A549 treated with AZD9567 at 1 μM for 4 hours (cell line): Measurements from ENCODE around the gene TALDO1. TPM values are rescaled to one million over a fixed set of nuclear protein-coding genes. Genes with fewer than 3 reads are reported as not detected.

Experiments
- total RNA-seq: library from RNA; stranded (reverse); fragments of 200-300 nt; extraction: Qiagen RNA extraction; gene quantifications from 5 replicates; pipeline ENCODE4 v1.2.3, GENCODE V29; 2022; ENCODE audit not compliant: insufficient read depth

Gene TALDO1
- total RNA-seq, result 386 to 459 TPM (median 396 TPM) in 5 replicates

GRCh38 chr11:747158-748006 lies at the start of gene TALDO1:
Gene TALDO1 (plus strand): TSS chr11:747464. CDS start chr11:747482, 18 bp downstream.

GRCh38 chr11:705646-706438 lies 41.4 kb upstream of the TALDO1 start, which contains the start of gene EPS8L2:
Gene EPS8L2 (plus strand): TSS chr11:706231. CDS start chr11:709408, 3,177 bp downstream.

GRCh38 chr11:777288-778255 lies 30.3 kb downstream of the TALDO1 start, which contains the start of gene GATD1:
Gene GATD1 (minus strand): TSS chr11:777487. CDS start chr11:777462, 25 bp downstream.

GRCh38 chr11:789943-790342 lies 42.7 kb downstream of the TALDO1 start, which contains the start of gene CEND1:
Gene CEND1 (minus strand): TSS chr11:790090. CDS start chr11:788576, 1,514 bp downstream.

GRCh38 chr11:798093-798713 lies 50.9 kb downstream of the TALDO1 start, which contains the start of gene SLC25A22:
Gene SLC25A22 (minus strand): TSS chr11:798281. CDS start chr11:795006, 3,275 bp downstream.

GRCh38 chr11:809287-810039 lies 62.2 kb downstream of the TALDO1 start, which contains the start of gene RPLP2:
Gene RPLP2 (plus strand): TSS chr11:809967. CDS start chr11:810235, 268 bp downstream.

Other genes with a start within 250 kb of the TALDO1 start
- gene RNH1, start 240.2 kb upstream of the TALDO1 start, total RNA-seq, result 170 to 191 TPM (median 177 TPM) in 5 replicates
- 124 to 168 TPM (median 154 TPM) in 5 replicates for gene HRAS, start 211.9 kb upstream of the TALDO1 start, total RNA-seq
- 0.73 to 1.4 TPM (median 0.86 TPM) in 5 replicates for gene LRRC56, start 209.9 kb upstream of the TALDO1 start, total RNA-seq
- 2.3 to 2.8 TPM (median 2.5 TPM) in 4 of 5 replicates, not detected in the other for gene LMNTD2, start 186.7 kb upstream of the TALDO1 start, total RNA-seq
- 36.4 to 53.5 TPM (median 50.1 TPM) in 5 replicates for gene RASSF7, start 186.5 kb upstream of the TALDO1 start, total RNA-seq
- gene PHRF1, start 171.0 kb upstream of the TALDO1 start, total RNA-seq, result 26.7 to 41.0 TPM (median 39.1 TPM) in 5 replicates
- gene IRF7, start 131.5 kb upstream of the TALDO1 start, total RNA-seq, result 7.7 to 13.2 TPM (median 10.5 TPM) in 5 replicates
- 0.02 to 0.09 TPM (median 0.05 TPM) in 4 of 5 replicates, not detected in the other for gene CDHR5, start 122.5 kb upstream of the TALDO1 start, total RNA-seq
- not detected in 5 replicates for gene SCT, start 120.3 kb upstream of the TALDO1 start, total RNA-seq
- gene DRD4, start 110.2 kb upstream of the TALDO1 start, total RNA-seq, result 0.33 to 0.56 TPM (median 0.52 TPM) in 4 of 5 replicates, not detected in the other
- gene DEAF1, start 52.2 kb upstream of the TALDO1 start, total RNA-seq, result 27.7 to 36.3 TPM (median 31.2 TPM) in 5 replicates
- gene TMEM80, start 51.6 kb upstream of the TALDO1 start, total RNA-seq, result 8.6 to 11.0 TPM (median 10.4 TPM) in 5 replicates
- gene EPS8L2, start 41.2 kb upstream of the TALDO1 start, total RNA-seq, result 64.8 to 132 TPM (median 122 TPM) in 5 replicates
- 33.6 to 50.1 TPM (median 49.2 TPM) in 5 replicates for gene GATD1, start 30.0 kb downstream of the TALDO1 start, total RNA-seq
- gene CEND1, start 42.6 kb downstream of the TALDO1 start, total RNA-seq, result 2.0 to 6.3 TPM (median 2.2 TPM) in 5 replicates
- 34.5 to 47.7 TPM (median 37.4 TPM) in 5 replicates for gene SLC25A22, start 50.8 kb downstream of the TALDO1 start, total RNA-seq
- gene PIDD1, start 57.8 kb downstream of the TALDO1 start, total RNA-seq, result 8.7 to 16.2 TPM (median 15.7 TPM) in 5 replicates
- gene RPLP2, start 62.5 kb downstream of the TALDO1 start, total RNA-seq, result 1,691 to 2,650 TPM (median 2,403 TPM) in 5 replicates
- gene PNPLA2, start 71.5 kb downstream of the TALDO1 start, total RNA-seq, result 47.4 to 71.6 TPM (median 65.8 TPM) in 5 replicates
- 2.6 to 6.3 TPM (median 5.7 TPM) in 5 replicates for gene CRACR2B, start 80.5 kb downstream of the TALDO1 start, total RNA-seq
- 775 to 859 TPM (median 829 TPM) in 5 replicates for gene CD151, start 85.5 kb downstream of the TALDO1 start, total RNA-seq
- 634 to 722 TPM (median 687 TPM) in 5 replicates for gene POLR2L, start 95.1 kb downstream of the TALDO1 start, total RNA-seq
- 123 to 190 TPM (median 181 TPM) in 5 replicates for gene TSPAN4, start 95.4 kb downstream of the TALDO1 start, total RNA-seq
- 74.8 to 78.2 TPM (median 75.3 TPM) in 5 replicates for gene CHID1, start 163.3 kb downstream of the TALDO1 start, total RNA-seq
- gene AP2A2, start 178.4 kb downstream of the TALDO1 start, total RNA-seq, result 31.8 to 39.9 TPM (median 36.6 TPM) in 5 replicates